Aorta (tissue), 5 donors: ENCODE results near the gene C4orf50. TPM values are rescaled to one million over a fixed set of nuclear protein-coding genes. Genes with fewer than 3 reads are reported as not detected.

ENCODE experiments used
- ATAC-seq: fragments of 200-7000 bp; cut with Tn5 transposase; one replicate; pipeline ENCODE4 v1.9.1; 2022; ENCODE audit warnings: moderate library complexity; ENCODE audit not compliant: low FRiP score
- DNase-seq, 2 donors: peaks; one replicate each; pipeline ENCODE4 v3.0.0-alpha.2; 2020
- H3K27ac ChIP-seq, 2 donors: one replicate each; pipeline ENCODE4 v1.5.1; 2013; ENCODE audit warnings: low read length in 2 of 2, mild to moderate bottlenecking in 2 of 2, moderate library complexity in 2 of 2, control low read depth in 1 of 2, inconsistent platforms in 1 of 2, low read depth in 1 of 2
- H3K27me3 ChIP-seq, 2 donors: one replicate each; pipeline ENCODE4 v1.6.1; 2013; ENCODE audit warnings: control low read depth in 1 of 2, low read length in 1 of 2, mild to moderate bottlenecking in 1 of 2, moderate library complexity in 1 of 2; ENCODE audit not compliant: insufficient read depth in 2 of 2, control insufficient read depth in 1 of 2
- H3K36me3 ChIP-seq, 2 donors: one replicate each; pipeline ENCODE4 v1.6.1; 2013; ENCODE audit warnings: control low read depth in 1 of 2, low read length in 1 of 2, mild to moderate bottlenecking in 1 of 2; ENCODE audit not compliant: insufficient read depth in 2 of 2, control insufficient read depth in 1 of 2
- H3K4me1 ChIP-seq, 2 donors: one replicate each; pipeline ENCODE4 v1.6.1; 2013; ENCODE audit warnings: low read length in 2 of 2, control low read depth in 1 of 2, mild to moderate bottlenecking in 1 of 2, moderate library complexity in 1 of 2; ENCODE audit not compliant: insufficient read depth in 2 of 2, control insufficient read depth in 1 of 2
- H3K4me3 ChIP-seq, 2 donors: one replicate each; pipeline ENCODE4 v1.5.1; 2013; ENCODE audit warnings: low read length in 2 of 2, control low read depth in 1 of 2, mild to moderate bottlenecking in 1 of 2
- H3K9me3 ChIP-seq: one replicate; pipeline ENCODE4 v1.6.1; 2013; ENCODE audit warnings: mild to moderate bottlenecking, low read length; ENCODE audit not compliant: control insufficient read depth
- WGBS, 2 donors: extraction: QIAGEN DNeasy Blood & Tissue Kit; methylation state at CpG; one replicate each; pipeline ENCODE4 v1.1.7; 2013; 5-methylcytosine and 5-hydroxymethylcytosine counted together
- intact Hi-C, 2 donors: fragments of 100-400 bp; cut with DNase I; formaldehyde crosslinking; loops; one replicate each; pipeline versions ENCODE4 v1.14.2 to v1.15.0; 2022
- polyA plus RNA-seq, 2 donors: library from polyadenylated mRNA; stranded (reverse); fragments of 200-250 nt; gene quantifications; one replicate each; pipeline ENCODE4 v1.2.3, GENCODE V29; 2013
- total RNA-seq, 2 donors: library from RNA; stranded (reverse); fragmentation: NEBNext Ultra II Directional; extraction: Animal tissue kit (Norgen Biotek cat#: 25700); gene quantifications; one replicate each; pipeline ENCODE4 v1.2.1, GENCODE V29; 2021
- donor health status: healthy with polysubstance abuse.
- donor health status: Bipolar disorder and iron deficiency.
- donor health status: DM: no; HTN: no; CAD: no.
- donor health status: DM: no; HTN: no; CAD: no.
- donor health status: DM: yes; HTN: yes; CAD: no.

Gene C4orf50
- total and polyA plus RNA-seq, 4 donors, result 0.03 to 0.06 TPM; not detected in 2

GRCh38 chr4:5967783-5968182 is 50.4 kb downstream of the C4orf50 start:
- H3K4me3 ChIP-seq, result no peak overlapping the region
- intact Hi-C loops, result no loop called here
- no peaks in the 10 kb centered on the region for H3K36me3 ChIP-seq
- no peak for DNase-seq
- ATAC-seq, result no peak
- H3K4me1 ChIP-seq, result no peaks in the 10 kb centered on the region
- WGBS, 2 donors, result 55 to 57% methylated on average over 6 of the region's 6 CpGs
- H3K9me3 ChIP-seq, result no peaks in the 10 kb centered on the region
- no peaks in the 10 kb centered on the region for H3K27me3 ChIP-seq
- no peak overlapping the region for H3K27ac ChIP-seq

GRCh38 chr4:5965225-5965624 is 53.0 kb downstream of the C4orf50 start:
- 74 to 75% methylated on average over 9 of the region's 9 CpGs for WGBS, 2 donors
- Histone ChIP-seq H3K9me3 (peaks cover 3% of the 10 kb centered on the region), H3K36me3 (no peaks in the 10 kb centered on the region), H3K4me1 (no peaks in the 10 kb centered on the region), H3K27me3 (no peaks in the 10 kb centered on the region), H3K4me3 (no peak overlapping the region), H3K27ac (no peak overlapping the region)
- no peak for ATAC-seq
- DNase-seq, result no peak
- intact Hi-C loops, result no loop called here

GRCh38 chr4:5964030-5964429 is 54.2 kb downstream of the C4orf50 start:
- ATAC-seq, result no peak
- no peak for DNase-seq
- H3K4me3 ChIP-seq, result no peak overlapping the region

GRCh38 chr4:5963611-5964010 is 54.6 kb downstream of the C4orf50 start:
- Histone ChIP-seq H3K27me3 (no peaks in the 10 kb centered on the region), H3K36me3 (no peaks in the 10 kb centered on the region), H3K4me1 (no peaks in the 10 kb centered on the region), H3K27ac (no peak overlapping the region), H3K4me3 (no peak overlapping the region), H3K9me3 (peaks cover 3% of the 10 kb centered on the region)
- no peak for DNase-seq
- 4 to 13% methylated on average over 2 of the region's 2 CpGs for WGBS, 2 donors
- intact Hi-C loops, result no loop called here
- no peak for ATAC-seq

More at GRCh38 chr4:5964030-5964429, 54.2 kb downstream of the C4orf50 start:
- no peak overlapping the region for H3K27ac ChIP-seq
- H3K9me3 ChIP-seq, result peaks cover 3% of the 10 kb centered on the region
- WGBS, 2 donors, result 20 to 23% methylated on average over 5 of the region's 5 CpGs
- H3K27me3 ChIP-seq, result no peaks in the 10 kb centered on the region
- intact Hi-C loops, result no loop called here
- H3K4me1 ChIP-seq, result no peaks in the 10 kb centered on the region
- no peaks in the 10 kb centered on the region for H3K36me3 ChIP-seq

- no peaks in the 10 kb centered on the region for H3K4me1 ChIP-seq
- no peaks in the 10 kb centered on the region for H3K27me3 ChIP-seq
- H3K27ac ChIP-seq, result no peak overlapping the region
- ATAC-seq (no peak), DNase-seq (no peak)
- intact Hi-C loops, result no loop called here
- no peaks in the 10 kb centered on the region for H3K36me3 ChIP-seq
- 59 to 61% methylated on average over 6 of the region's 6 CpGs for WGBS, 2 donors
- no peak overlapping the region for H3K4me3 ChIP-seq
- H3K9me3 ChIP-seq, result peaks cover 3% of the 10 kb centered on the region
Observed at GRCh38 chr4:5962416-5962815, 55.8 kb downstream of the C4orf50 start.

- Histone ChIP-seq H3K4me3 (no peak overlapping the region), H3K27me3 (no peaks in the 10 kb centered on the region), H3K4me1 (no peaks in the 10 kb centered on the region), H3K9me3 (peaks cover 3% of the 10 kb centered on the region), H3K36me3 (no peaks in the 10 kb centered on the region), H3K27ac (no peak overlapping the region)
- ATAC-seq (no peak), DNase-seq (no peak)
- WGBS, 2 donors, result 86 to 89% methylated on average over 13 of the region's 13 CpGs
- intact Hi-C loops, result no loop called here
Observed at GRCh38 chr4:5960252-5960880, 57.9 kb downstream of the C4orf50 start.

- no peak for DNase-seq
- ATAC-seq, result no peak
- Histone ChIP-seq H3K4me1 (no peaks in the 10 kb centered on the region), H3K36me3 (no peaks in the 10 kb centered on the region), H3K4me3 (no peak overlapping the region), H3K9me3 (peaks cover 3% of the 10 kb centered on the region), H3K27me3 (no peaks in the 10 kb centered on the region), H3K27ac (no peak overlapping the region)
- intact Hi-C loops, result no loop called here
- WGBS, 2 donors, result 24 to 41% methylated on average over 20 of the region's 20 CpGs
Observed at GRCh38 chr4:5959211-5959982, 58.8 kb downstream of the C4orf50 start.

GRCh38 chr4:5958199-5958735 is 60.0 kb downstream of the C4orf50 start:
- intact Hi-C loops, result no loop called here
- no peaks in the 10 kb centered on the region for H3K36me3 ChIP-seq
- 83 to 84% methylated on average over 15 of the region's 15 CpGs for WGBS, 2 donors
- H3K9me3 ChIP-seq, result peaks cover 3% of the 10 kb centered on the region
- H3K4me1 ChIP-seq, result no peaks in the 10 kb centered on the region
- no peak for ATAC-seq
- no peak for DNase-seq
- no peak overlapping the region for H3K4me3 ChIP-seq
- no peaks in the 10 kb centered on the region for H3K27me3 ChIP-seq
- H3K27ac ChIP-seq, result no peak overlapping the region

- no peaks in the 10 kb centered on the region for H3K36me3 ChIP-seq
- H3K4me1 ChIP-seq, result no peaks in the 10 kb centered on the region
- no peak overlapping the region for H3K4me3 ChIP-seq
- no peak overlapping the region for H3K27ac ChIP-seq
- intact Hi-C loops, result no loop called here
- WGBS, 2 donors, result 24 to 31% methylated on average over 16 of the region's 16 CpGs
- peaks cover 3% of the 10 kb centered on the region for H3K9me3 ChIP-seq
- no peak for ATAC-seq
- DNase-seq, result no peak
- H3K27me3 ChIP-seq, result no peaks in the 10 kb centered on the region
Observed at GRCh38 chr4:5957076-5957475, 61.2 kb downstream of the C4orf50 start.
